HUES48 (cell line): ENCODE data around the gene AP1AR.

Source experiments
- H3K27ac ChIP-seq: one replicate; pipeline ENCODE4 v1.7.0; 2013; ENCODE audit warnings: low read depth, low read length, inconsistent platforms
- H3K27me3 ChIP-seq: 2 replicates; pipeline ENCODE4 v1.6.1; 2013; ENCODE audit warnings: mild to moderate bottlenecking, low read length; ENCODE audit not compliant: control insufficient read depth, insufficient read depth
- H3K36me3 ChIP-seq: 2 replicates; pipeline ENCODE4 v1.6.1; 2013; ENCODE audit warnings: low read length; ENCODE audit not compliant: control insufficient read depth, insufficient read depth
- H3K4me1 ChIP-seq: 2 replicates; pipeline ENCODE4 v1.6.1; 2013; ENCODE audit warnings: mild to moderate bottlenecking, low read length; ENCODE audit not compliant: control insufficient read depth, insufficient read depth
- H3K4me3 ChIP-seq: 2 replicates; pipeline ENCODE4 v1.5.1; 2013; ENCODE audit warnings: mild to moderate bottlenecking, low read depth, low read length
- H3K9ac ChIP-seq: 2 replicates; pipeline ENCODE4 v1.6.1; 2013; ENCODE audit warnings: mild to moderate bottlenecking, low read depth, low read length, moderate library complexity
- H3K9me3 ChIP-seq: 2 replicates; pipeline ENCODE4 v1.6.1; 2013; ENCODE audit warnings: low read length; ENCODE audit not compliant: control insufficient read depth, insufficient read depth

The AP1AR gene

GRCh38 chr4:112225157-112225556 is 6.4 kb upstream of the AP1AR start:
- H3K4me1 ChIP-seq = peaks cover 2% of the 10 kb centered on the region
- H3K9ac ChIP-seq = no peak overlapping the region
- H3K4me3 ChIP-seq = no peak overlapping the region
- no peaks in the 10 kb centered on the region for H3K27me3 ChIP-seq
- no peaks in the 10 kb centered on the region for H3K36me3 ChIP-seq
- H3K27ac ChIP-seq = no peak overlapping the region
- peaks cover 6% of the 10 kb centered on the region; the same call in 1 of the 2 replicates for H3K9me3 ChIP-seq

- no peaks in the 10 kb centered on the region for H3K27me3 ChIP-seq
- peak overlapping the region; percentile 85 for H3K4me3 ChIP-seq
- H3K9ac ChIP-seq = peak overlapping the region; percentile 99
- H3K27ac ChIP-seq = peak overlapping the region; percentile 98
- H3K4me1 ChIP-seq = peaks cover 9% of the 10 kb centered on the region
- no peaks in the 10 kb centered on the region for H3K9me3 ChIP-seq
- no peaks in the 10 kb centered on the region for H3K36me3 ChIP-seq
Observed at GRCh38 chr4:112230879-112231778, 458 bp upstream of the AP1AR start.

- H3K27ac ChIP-seq = no peak overlapping the region
- no peaks in the 10 kb centered on the region for H3K27me3 ChIP-seq
- H3K36me3 ChIP-seq = no peaks in the 10 kb centered on the region
- no peak overlapping the region for H3K9ac ChIP-seq
- no peak overlapping the region for H3K4me3 ChIP-seq
- H3K9me3 ChIP-seq = no peaks in the 10 kb centered on the region
- peaks cover 19% of the 10 kb centered on the region for H3K4me1 ChIP-seq
Observed at GRCh38 chr4:112234952-112235609, 3.5 kb downstream of the AP1AR start.

GRCh38 chr4:112236040-112236439 is 4.5 kb downstream of the AP1AR start:
- H3K9ac ChIP-seq = no peak overlapping the region
- no peaks in the 10 kb centered on the region for H3K27me3 ChIP-seq
- peaks cover 17% of the 10 kb centered on the region for H3K4me1 ChIP-seq
- no peak overlapping the region for H3K27ac ChIP-seq
- H3K4me3 ChIP-seq = no peak overlapping the region
- no peaks in the 10 kb centered on the region for H3K9me3 ChIP-seq
- no peaks in the 10 kb centered on the region for H3K36me3 ChIP-seq

- no peak overlapping the region for H3K27ac ChIP-seq
- H3K36me3 ChIP-seq = no peaks in the 10 kb centered on the region
- peaks cover 27% of the 10 kb centered on the region for H3K4me1 ChIP-seq
- H3K4me3 ChIP-seq = no peak overlapping the region
- H3K9ac ChIP-seq = no peak overlapping the region
- H3K9me3 ChIP-seq = no peaks in the 10 kb centered on the region
- no peaks in the 10 kb centered on the region for H3K27me3 ChIP-seq
Observed at GRCh38 chr4:112238833-112239232, 7.2 kb downstream of the AP1AR start.

DNA sequence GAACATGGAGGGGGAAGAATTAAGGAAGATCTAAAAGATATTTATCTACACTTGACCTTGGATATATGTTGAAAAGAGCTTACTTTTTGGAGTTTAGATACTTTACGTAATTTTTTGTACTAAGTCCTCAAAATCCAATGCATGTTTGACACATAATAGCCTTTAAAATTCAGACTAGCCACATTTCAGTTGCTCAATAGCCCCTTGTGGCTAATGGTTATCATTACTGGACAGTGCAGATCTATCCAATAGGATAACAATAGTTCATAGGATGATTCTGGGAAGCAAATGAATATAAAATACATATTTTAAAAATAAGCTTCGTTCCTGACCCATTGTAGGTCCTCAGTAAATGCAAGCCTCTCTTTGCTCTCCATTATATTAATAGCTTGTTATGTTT is 13.8 kb downstream of the AP1AR start:
- Histone ChIP-seq H3K9me3 (no peaks in the 10 kb centered on the region), H3K4me1 (peaks cover 27% of the 10 kb centered on the region), H3K27me3 (no peaks in the 10 kb centered on the region), H3K36me3 (no peaks in the 10 kb centered on the region), H3K9ac (no peak overlapping the region), H3K27ac (no peak overlapping the region), H3K4me3 (no peak overlapping the region)

DNA sequence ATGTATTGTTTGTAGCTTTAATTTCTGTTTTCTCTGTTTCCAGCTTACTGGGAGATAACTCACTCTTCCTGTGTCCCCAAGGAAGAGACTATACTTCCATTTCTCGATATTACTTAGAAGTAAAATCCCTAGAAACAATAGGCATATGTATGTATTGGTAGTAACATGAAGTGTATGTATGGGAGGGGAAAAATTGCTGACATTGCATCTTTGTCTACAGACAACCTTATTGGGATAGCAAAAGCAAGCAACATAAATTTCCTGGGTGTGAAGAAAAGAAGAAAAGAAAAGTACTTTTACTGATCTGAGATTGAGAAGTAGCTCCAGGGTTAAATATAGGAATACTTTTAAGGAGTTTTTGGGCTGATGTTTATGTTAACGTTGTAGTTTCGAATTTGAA is 15.4 kb downstream of the AP1AR start:
- Histone ChIP-seq H3K4me3 (no peak overlapping the region; the same call in 1 of the 2 replicates), H3K27me3 (no peaks in the 10 kb centered on the region), H3K27ac (peak overlapping the region; percentile 53), H3K36me3 (no peaks in the 10 kb centered on the region), H3K9me3 (no peaks in the 10 kb centered on the region), H3K9ac (no peak overlapping the region), H3K4me1 (peaks cover 21% of the 10 kb centered on the region)

DNA sequence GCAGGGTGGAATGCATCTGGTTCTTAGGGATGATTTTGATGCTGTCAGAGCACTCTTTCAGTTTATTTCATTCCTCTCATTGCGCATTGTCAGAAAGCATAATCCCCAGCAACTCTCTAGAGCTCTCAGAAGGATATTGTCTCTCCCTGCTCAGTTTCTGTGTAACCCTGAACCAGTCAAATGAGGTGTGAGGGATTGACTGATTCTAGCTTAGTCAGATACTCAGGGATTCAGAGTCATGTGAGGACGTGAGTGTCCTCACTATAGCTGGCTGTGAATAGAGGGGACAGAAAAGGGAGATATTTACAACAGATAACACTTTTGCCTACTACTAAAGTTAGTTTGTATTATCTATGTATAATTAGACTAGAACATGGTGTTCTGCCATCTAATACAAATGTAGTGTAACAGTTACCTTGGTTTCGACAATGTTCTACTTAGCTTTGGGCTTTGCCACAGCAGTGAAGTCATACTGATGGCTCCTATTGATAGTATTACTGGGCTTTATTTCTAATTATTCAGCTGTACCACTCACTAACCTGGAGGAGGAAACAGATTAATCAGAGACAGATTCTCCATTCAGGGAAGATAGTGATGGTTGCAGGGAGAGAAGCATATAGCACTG is 19.5 kb downstream of the AP1AR start:
- Histone ChIP-seq H3K36me3 (no peaks in the 10 kb centered on the region; the same call in 1 of the 2 replicates), H3K27ac (no peak overlapping the region), H3K9ac (no peak overlapping the region), H3K27me3 (no peaks in the 10 kb centered on the region), H3K4me1 (peaks cover 27% of the 10 kb centered on the region), H3K9me3 (no peaks in the 10 kb centered on the region), H3K4me3 (no peak overlapping the region)

GRCh38 chr4:112252234-112252633 is 20.6 kb downstream of the AP1AR start:
- Histone ChIP-seq H3K27me3 (no peaks in the 10 kb centered on the region), H3K36me3 (peaks cover 5% of the 10 kb centered on the region; the same call in 1 of the 2 replicates), H3K9ac (no peak overlapping the region), H3K9me3 (no peaks in the 10 kb centered on the region), H3K4me3 (no peak overlapping the region), H3K4me1 (peaks cover 19% of the 10 kb centered on the region), H3K27ac (no peak overlapping the region)

- Histone ChIP-seq H3K4me3 (no peak overlapping the region), H3K9ac (no peak overlapping the region), H3K4me1 (peaks cover 10% of the 10 kb centered on the region), H3K27me3 (no peaks in the 10 kb centered on the region), H3K9me3 (no peaks in the 10 kb centered on the region), H3K27ac (no peak overlapping the region), H3K36me3 (peaks cover 12% of the 10 kb centered on the region)
Observed at GRCh38 chr4:112253382-112254000, 21.9 kb downstream of the AP1AR start.
